ENCODE results near the gene DTX1. TPM values are rescaled to one million over a fixed set of nuclear protein-coding genes. Genes with fewer than 3 reads are reported as not detected.

DTX1 gene
- total RNA-seq, 1 experiment from 2014 or later: 0.44 TPM

DNA sequence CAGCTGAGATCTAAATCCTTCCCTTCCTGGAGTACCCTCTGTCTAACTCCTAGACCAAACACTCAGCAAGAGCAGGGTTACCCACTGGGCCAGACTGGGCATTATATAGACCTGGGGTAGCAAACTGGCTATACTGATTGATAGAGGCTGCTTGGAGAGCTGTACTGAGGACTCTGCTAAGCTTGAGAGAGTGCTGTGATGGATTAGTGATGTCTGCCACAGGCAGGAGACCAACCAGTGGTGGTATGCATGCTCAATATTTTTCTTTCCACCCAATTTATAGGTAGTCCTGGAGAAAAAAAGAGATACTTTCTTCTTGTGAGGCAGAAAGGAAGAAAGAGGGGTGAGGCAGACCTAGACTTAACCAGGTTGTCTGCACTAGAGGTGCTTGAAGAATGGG, 33.3 kb downstream of the DTX1 start:
- peaks cover 8% of the 10 kb centered on the region; the same call in 1 of the 2 replicates for H3K27me3 ChIP-seq (ENCODE audit: control insufficient read depth, insufficient read depth, low read length)
- no peak overlapping the region for H3K4me3 ChIP-seq (ENCODE audit: low read depth in 2 of 2, low read length in 2 of 2)
- ChIA-PET POLR2A (no interaction called here), CTCF (no interaction called here)
- no peaks in the 10 kb centered on the region for H3K9me3 ChIP-seq (ENCODE audit: control insufficient read depth, insufficient read depth, low read depth, low read length)
- TF ChIP-seq SIN3A (IDR thresholded peaks at IDR 0.05; ENCODE audit: borderline replicate concordance, insufficient read depth, low read depth, low read length) (no peak), POLR2AphosphoS5 (IDR thresholded peaks at IDR 0.05; ENCODE audit: low read depth, low read length) (no peak), TCF7L2 (IDR thresholded peaks at IDR 0.05; ENCODE audit: low read depth, low read length) (no peak)
- TF ChIP-seq, protein P1, sequence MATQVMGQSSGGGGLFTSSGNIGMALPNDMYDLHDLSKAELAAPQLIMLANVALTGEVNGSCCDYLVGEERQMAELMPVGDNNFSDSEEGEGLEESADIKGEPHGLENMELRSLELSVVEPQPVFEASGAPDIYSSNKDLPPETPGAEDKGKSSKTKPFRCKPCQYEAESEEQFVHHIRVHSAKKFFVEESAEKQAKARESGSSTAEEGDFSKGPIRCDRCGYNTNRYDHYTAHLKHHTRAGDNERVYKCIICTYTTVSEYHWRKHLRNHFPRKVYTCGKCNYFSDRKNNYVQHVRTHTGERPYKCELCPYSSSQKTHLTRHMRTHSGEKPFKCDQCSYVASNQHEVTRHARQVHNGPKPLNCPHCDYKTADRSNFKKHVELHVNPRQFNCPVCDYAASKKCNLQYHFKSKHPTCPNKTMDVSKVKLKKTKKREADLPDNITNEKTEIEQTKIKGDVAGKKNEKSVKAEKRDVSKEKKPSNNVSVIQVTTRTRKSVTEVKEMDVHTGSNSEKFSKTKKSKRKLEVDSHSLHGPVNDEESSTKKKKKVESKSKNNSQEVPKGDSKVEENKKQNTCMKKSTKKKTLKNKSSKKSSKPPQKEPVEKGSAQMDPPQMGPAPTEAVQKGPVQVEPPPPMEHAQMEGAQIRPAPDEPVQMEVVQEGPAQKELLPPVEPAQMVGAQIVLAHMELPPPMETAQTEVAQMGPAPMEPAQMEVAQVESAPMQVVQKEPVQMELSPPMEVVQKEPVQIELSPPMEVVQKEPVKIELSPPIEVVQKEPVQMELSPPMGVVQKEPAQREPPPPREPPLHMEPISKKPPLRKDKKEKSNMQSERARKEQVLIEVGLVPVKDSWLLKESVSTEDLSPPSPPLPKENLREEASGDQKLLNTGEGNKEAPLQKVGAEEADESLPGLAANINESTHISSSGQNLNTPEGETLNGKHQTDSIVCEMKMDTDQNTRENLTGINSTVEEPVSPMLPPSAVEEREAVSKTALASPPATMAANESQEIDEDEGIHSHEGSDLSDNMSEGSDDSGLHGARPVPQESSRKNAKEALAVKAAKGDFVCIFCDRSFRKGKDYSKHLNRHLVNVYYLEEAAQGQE (IDR thresholded peaks at IDR 0.05; ENCODE audit: insufficient read depth in 1 of 2, low read depth in 2 of 2, low read length in 1 of 2): no peak
- TF ChIP-seq, protein P2, sequence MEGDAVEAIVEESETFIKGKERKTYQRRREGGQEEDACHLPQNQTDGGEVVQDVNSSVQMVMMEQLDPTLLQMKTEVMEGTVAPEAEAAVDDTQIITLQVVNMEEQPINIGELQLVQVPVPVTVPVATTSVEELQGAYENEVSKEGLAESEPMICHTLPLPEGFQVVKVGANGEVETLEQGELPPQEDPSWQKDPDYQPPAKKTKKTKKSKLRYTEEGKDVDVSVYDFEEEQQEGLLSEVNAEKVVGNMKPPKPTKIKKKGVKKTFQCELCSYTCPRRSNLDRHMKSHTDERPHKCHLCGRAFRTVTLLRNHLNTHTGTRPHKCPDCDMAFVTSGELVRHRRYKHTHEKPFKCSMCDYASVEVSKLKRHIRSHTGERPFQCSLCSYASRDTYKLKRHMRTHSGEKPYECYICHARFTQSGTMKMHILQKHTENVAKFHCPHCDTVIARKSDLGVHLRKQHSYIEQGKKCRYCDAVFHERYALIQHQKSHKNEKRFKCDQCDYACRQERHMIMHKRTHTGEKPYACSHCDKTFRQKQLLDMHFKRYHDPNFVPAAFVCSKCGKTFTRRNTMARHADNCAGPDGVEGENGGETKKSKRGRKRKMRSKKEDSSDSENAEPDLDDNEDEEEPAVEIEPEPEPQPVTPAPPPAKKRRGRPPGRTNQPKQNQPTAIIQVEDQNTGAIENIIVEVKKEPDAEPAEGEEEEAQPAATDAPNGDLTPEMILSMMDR (IDR thresholded peaks at IDR 0.05): no peak
- H3K27ac ChIP-seq (ENCODE audit: low read length): no peak overlapping the region
- in situ Hi-C loops (cut with HindIII; ENCODE audit: low pct_unique_long_range_greater_than_20kb, low sequenced_read_pairs): no loop called here
- ATAC-seq (no peak), DNase-seq (ENCODE audit: low read depth, low spot score) (no peak)
- intact Hi-C loops (cut with micrococcal nuclease; ENCODE audit: unreplicated experiment): no loop called here
- no peaks in the 10 kb centered on the region for H3K36me3 ChIP-seq (ENCODE audit: control insufficient read depth, insufficient read depth, low read length)
- no TSS peak for BruUV-seq (replicated peaks)
- no peaks in the 10 kb centered on the region for H3K4me1 ChIP-seq (ENCODE audit: control insufficient read depth, insufficient read depth, low read length)

DNA sequence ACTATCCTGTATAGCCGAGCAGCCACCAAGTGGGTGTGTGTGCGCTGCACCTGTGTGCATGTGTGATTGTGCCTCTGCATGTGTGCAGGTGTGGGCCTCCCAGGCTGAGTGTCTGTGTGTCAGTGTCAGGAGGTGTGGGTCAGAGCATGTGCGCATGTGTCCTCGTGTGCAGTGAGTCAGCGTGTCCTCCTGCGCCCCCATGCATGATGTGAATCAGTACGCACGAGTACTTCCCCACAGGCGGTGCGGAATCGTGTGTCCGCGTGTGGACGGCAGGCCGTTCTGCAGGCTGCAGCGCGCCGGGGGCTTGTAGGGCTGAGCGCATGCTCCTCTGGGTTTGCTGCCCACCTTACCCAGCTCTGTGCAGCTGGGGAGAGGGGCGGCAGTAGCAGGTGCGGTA, 34.2 kb downstream of the DTX1 start:
- in situ Hi-C loops (cut with HindIII; ENCODE audit: low pct_unique_long_range_greater_than_20kb, low sequenced_read_pairs): no loop called here
- ATAC-seq (no peak), DNase-seq (ENCODE audit: low read depth, low spot score) (no peak)
- ChIA-PET CTCF (no interaction called here), POLR2A (interaction anchor here (0.6 kb wide), 1 partner anchor 45 kb away, joined by 5 read pairs; no protein-coding TSS in a partner anchor)
- Histone ChIP-seq H3K27ac (ENCODE audit: low read length) (no peak overlapping the region), H3K36me3 (ENCODE audit: control insufficient read depth, insufficient read depth, low read length) (no peaks in the 10 kb centered on the region), H3K4me1 (ENCODE audit: control insufficient read depth, insufficient read depth, low read length) (no peaks in the 10 kb centered on the region), H3K4me3 (ENCODE audit: low read depth in 2 of 2, low read length in 2 of 2) (no peak overlapping the region), H3K27me3 (ENCODE audit: control insufficient read depth, insufficient read depth, low read length) (peaks cover 8% of the 10 kb centered on the region; the same call in 1 of the 2 replicates), H3K9me3 (ENCODE audit: control insufficient read depth, insufficient read depth, low read depth, low read length) (no peaks in the 10 kb centered on the region)
- intact Hi-C loops (cut with micrococcal nuclease; ENCODE audit: unreplicated experiment): no loop called here
- no TSS peak for BruUV-seq (replicated peaks)
- TF ChIP-seq TCF7L2 (IDR thresholded peaks at IDR 0.05; ENCODE audit: low read depth, low read length) (no peak), POLR2AphosphoS5 (IDR thresholded peaks at IDR 0.05; ENCODE audit: low read depth, low read length) (no peak)
- TF ChIP-seq, protein P1 (IDR thresholded peaks at IDR 0.05; ENCODE audit: insufficient read depth in 1 of 2, low read depth in 2 of 2, low read length in 1 of 2): no peak
